H1 (cell line): ENCODE measurements around the gene UPF1. TPM values are rescaled to one million over a fixed set of nuclear protein-coding genes. Genes with fewer than 3 reads are reported as not detected.

Experiments
- CTCF ChIA-PET: fragments of 300-600 bp; sonication (Branson Sonifier 250); formaldehyde crosslinking; loops from one replicate; lab custom pipeline; 2021; ENCODE audit not compliant: partially characterized antibody; lab: Charles Lee
- POLR2A ChIA-PET: fragments of 300-600 bp; sonication (Branson Sonifier 250); formaldehyde crosslinking; loops from one replicate; lab custom pipeline; 2021; ENCODE audit warnings: inconsistent platforms; ENCODE audit not compliant: partially characterized antibody; lab: Charles Lee
- DNase-seq, 2 experiments: peaks; one replicate each; pipeline versions ENCODE4 v3.0.0 to v3.0.0-alpha.2; 2010 to 2022; ENCODE audit warnings: low spot score in 2 of 2, low read depth in 1 of 2, mixed read lengths in 1 of 2
- FAIRE-seq: peaks from 2 replicates; lab custom pipeline; 2011; peaks lifted over from hg19 to GRCh38; lab: Jason Lieb, UNC
- H2AFZ ChIP-seq: 2 replicates; pipeline ENCODE4 v1.8.1; 2012; ENCODE audit warnings: low read length, inconsistent platforms
- H2AK5ac ChIP-seq: 2 replicates; pipeline ENCODE4 v1.6.1; 2013; ENCODE audit warnings: low read depth, low read length
- H2BK120ac ChIP-seq: replicated peaks from 2 replicates; pipeline ENCODE3; 2013; ENCODE audit warnings: low read depth, low read length, inconsistent platforms
- H2BK12ac ChIP-seq: 2 replicates; pipeline ENCODE4 v1.6.1; 2013; ENCODE audit warnings: low read depth, low read length
- H2BK15ac ChIP-seq: 2 replicates; pipeline ENCODE4 v1.6.1; 2013; ENCODE audit warnings: low read length
- H2BK20ac ChIP-seq: 2 replicates; pipeline ENCODE4 v1.6.1; 2013; ENCODE audit warnings: low read length
- H2BK5ac ChIP-seq: 2 replicates; pipeline ENCODE4 v1.6.1; 2013; ENCODE audit warnings: low read depth, low read length
- H3K14ac ChIP-seq: 2 replicates; pipeline ENCODE4 v1.6.1; 2013; ENCODE audit warnings: inconsistent platforms; ENCODE audit not compliant: insufficient read length
- H3K18ac ChIP-seq: 2 replicates; pipeline ENCODE4 v1.6.1; 2013; ENCODE audit warnings: low read length; ENCODE audit errors: extremely low read depth
- H3K23ac ChIP-seq: 2 replicates; pipeline ENCODE4 v1.6.1; 2013; ENCODE audit warnings: inconsistent platforms; ENCODE audit not compliant: insufficient read length
- H3K23me2 ChIP-seq: 2 replicates; pipeline ENCODE4 v1.6.1; 2013; ENCODE audit warnings: low read depth, low read length
- H3K27ac ChIP-seq: 2 replicates; pipeline ENCODE4 v1.6.1; 2011; ENCODE audit warnings: low read depth, low read length, inconsistent platforms
- H3K27me3 ChIP-seq, 4 experiments: replicated peaks in 1 of 4; 1 replicate in 1 of 4; 2 replicates in 3 of 4; pipeline versions ENCODE4 v1.6.1 to v1.8.1; 2011 to 2013; ENCODE audit warnings: low read length in 3 of 4, mild to moderate bottlenecking in 3 of 4, inconsistent platforms in 2 of 4, mixed read lengths in 2 of 4, moderate library complexity in 1 of 4; ENCODE audit not compliant: control insufficient read depth in 3 of 4, insufficient read depth in 3 of 4; ENCODE audit errors: extremely low read depth in 1 of 4
- H3K36me3 ChIP-seq, 4 experiments: 2 replicates each; pipeline versions ENCODE4 v1.6.1 to v1.8.1; 2011 to 2013; ENCODE audit warnings: mild to moderate bottlenecking in 4 of 4, low read length in 3 of 4, moderate library complexity in 2 of 4, control low read depth in 1 of 4, inconsistent platforms in 1 of 4; ENCODE audit not compliant: insufficient read depth in 4 of 4, control insufficient read depth in 2 of 4
- H3K4ac ChIP-seq: replicated peaks from 2 replicates; pipeline ENCODE3; 2013; ENCODE audit warnings: low read length, low read depth, mixed read lengths, inconsistent platforms; ENCODE audit not compliant: insufficient read length
- H3K4me1 ChIP-seq, 4 experiments: replicated peaks in 1 of 4; 1 replicate in 1 of 4; 2 replicates in 3 of 4; pipeline versions ENCODE4 v1.6.1 to v1.8.1; 2011 to 2013; ENCODE audit warnings: low read length in 3 of 4, inconsistent platforms in 2 of 4, mixed read lengths in 1 of 4; ENCODE audit not compliant: insufficient read depth in 4 of 4, control insufficient read depth in 3 of 4
- H3K4me2 ChIP-seq, 2 experiments: 2 replicates each; pipeline versions ENCODE4 v1.6.1 to v1.8.1; 2011 to 2013; ENCODE audit warnings: low read depth in 2 of 2, low read length in 2 of 2, control low read depth in 1 of 2, inconsistent platforms in 1 of 2, mild to moderate bottlenecking in 1 of 2; ENCODE audit not compliant: insufficient read depth in 1 of 2
- H3K4me3 ChIP-seq, 4 experiments: fragments of 200-600, 300-600 bp in 1 of 4; sonication (generic), shearing (Covaris generic), sonication (Bioruptor Twin) in 1 of 4; 2 replicates each; pipeline versions ENCODE4 v1.5.1 to v1.8.1; 2011 to 2016; ENCODE audit warnings: low read length in 4 of 4, low read depth in 3 of 4, control low read depth in 2 of 4, inconsistent platforms in 2 of 4, mild to moderate bottlenecking in 2 of 4, mixed read lengths in 1 of 4, moderate library complexity in 1 of 4; ENCODE audit not compliant: insufficient read depth in 2 of 4; ENCODE audit errors: extremely low read depth in 1 of 4
- H3K56ac ChIP-seq: replicated peaks from 2 replicates; pipeline ENCODE3; 2013; ENCODE audit warnings: low read depth, mild to moderate bottlenecking, mixed read lengths, low read length, inconsistent platforms; ENCODE audit not compliant: insufficient read length
- H3K79me1 ChIP-seq: 2 replicates; pipeline ENCODE4 v1.6.1; 2013; ENCODE audit warnings: low read depth, low read length, control low read depth
- H3K79me2 ChIP-seq, 2 experiments: 2 replicates each; pipeline versions ENCODE4 v1.6.1 to v1.8.1; 2012 to 2013; ENCODE audit warnings: low read length in 2 of 2, mild to moderate bottlenecking in 2 of 2, inconsistent platforms in 1 of 2; ENCODE audit not compliant: insufficient read depth in 2 of 2, control insufficient read depth in 1 of 2
- H3K9ac ChIP-seq, 4 experiments: replicated peaks in 1 of 4; 1 replicate in 1 of 4; 2 replicates in 3 of 4; pipeline versions ENCODE4 v1.6.1 to v1.8.1; 2011 to 2013; ENCODE audit warnings: low read depth in 3 of 4, low read length in 3 of 4, control low read depth in 2 of 4, mild to moderate bottlenecking in 2 of 4, moderate library complexity in 2 of 4, inconsistent platforms in 1 of 4; ENCODE audit errors: extremely low read depth in 1 of 4
- H3K9me3 ChIP-seq, 2 experiments: 2 replicates each; pipeline versions ENCODE4 v1.6.1 to v1.8.1; 2012 to 2013; ENCODE audit warnings: mild to moderate bottlenecking in 2 of 2, moderate library complexity in 2 of 2, control low read depth in 1 of 2, inconsistent platforms in 1 of 2, low read depth in 1 of 2, low read length in 1 of 2, mixed read lengths in 1 of 2; ENCODE audit not compliant: insufficient read depth in 2 of 2
- H4K20me1 ChIP-seq, 2 experiments: replicated peaks in 1 of 2; 2 replicates each; pipeline versions ENCODE3 to v1.8.1; 2011 to 2013; ENCODE audit warnings: inconsistent platforms in 2 of 2, low read length in 2 of 2, mild to moderate bottlenecking in 1 of 2; ENCODE audit not compliant: insufficient read depth in 2 of 2, control insufficient read depth in 1 of 2
- H4K5ac ChIP-seq: 2 replicates; pipeline ENCODE4 v1.6.1; 2013; ENCODE audit warnings: low read length, low read depth, mixed read lengths, inconsistent platforms; ENCODE audit not compliant: insufficient read length
- H4K8ac ChIP-seq: 2 replicates; pipeline ENCODE4 v1.8.0; 2013; ENCODE audit warnings: mild to moderate bottlenecking, moderate library complexity, low read length, inconsistent platforms; ENCODE audit not compliant: insufficient read depth; ENCODE audit errors: extremely low read depth
- H4K91ac ChIP-seq: replicated peaks from 2 replicates; pipeline ENCODE3; 2013; ENCODE audit warnings: low read length, mixed read lengths, inconsistent platforms; ENCODE audit not compliant: insufficient read length
- ASH2L ChIP-seq: fragments of 200-600, 300-600 bp; sonication (generic); IDR thresholded peaks from one replicate; pipeline ENCODE4 v1.7.1; 2017; ENCODE audit warnings: low read length
- CBX8 ChIP-seq: fragments of 300-800, 300-1000 bp; sonication (generic); IDR thresholded peaks from 2 replicates; pipeline ENCODE4 v1.7.1; 2016; ENCODE audit warnings: low read depth, low read length, borderline replicate concordance
- CEBPB ChIP-seq: IDR thresholded peaks from 2 replicates; pipeline ENCODE4 v1.6.1; 2012; ENCODE audit warnings: low read depth, low read length
- CHD1 ChIP-seq: IDR thresholded peaks from 2 replicates; pipeline ENCODE4 v1.6.1; 2012; ENCODE audit warnings: low read depth, low read length, improper control_type of control experiment
- KDM5A ChIP-seq: fragments of 200-600 bp; IDR thresholded peaks from 2 replicates; pipeline ENCODE4 v1.7.1; 2012; ENCODE audit warnings: mild to moderate bottlenecking, low read length, inconsistent platforms, mixed read lengths
- NANOG ChIP-seq: IDR thresholded peaks from 2 replicates; pipeline ENCODE4 v1.6.1; 2011; ENCODE audit warnings: low read length, low read depth, mild to moderate bottlenecking, inconsistent platforms; ENCODE audit not compliant: insufficient read depth, poor library complexity, severe bottlenecking
- NRF1 ChIP-seq: IDR thresholded peaks from 2 replicates; pipeline ENCODE4 v1.6.1; 2011; ENCODE audit warnings: mild to moderate bottlenecking, low read depth, low read length, improper control_type of control experiment
- PHF8 ChIP-seq: fragments of 200-600 bp; sonication (generic); conservative IDR thresholded peaks from 2 replicates; pipeline ENCODE4 v1.7.1; 2012; ENCODE audit warnings: low read depth, mild to moderate bottlenecking, inconsistent platforms, low read length, moderate library complexity
- RNF2 ChIP-seq: fragments of 200-900, 300-1000 bp; sonication (generic); IDR thresholded peaks from 2 replicates; pipeline ENCODE4 v1.7.1; 2016; ENCODE audit warnings: borderline replicate concordance, low read depth, mild to moderate bottlenecking, antibody characterized with exemption, low read length; ENCODE audit not compliant: poor library complexity, severe bottlenecking; ENCODE audit errors: missing control alignments
- SAP30 ChIP-seq: fragments of 300-600 bp; sonication (generic); IDR thresholded peaks from 2 replicates; pipeline ENCODE4 v1.7.1; 2012; ENCODE audit warnings: low read length, moderate library complexity, mild to moderate bottlenecking, inconsistent platforms; ENCODE audit not compliant: insufficient read depth, insufficient replicate concordance
- TAF7 ChIP-seq: optimal IDR thresholded peaks from 2 replicates; pipeline ENCODE3; 2011; ENCODE audit warnings: low read depth, mild to moderate bottlenecking, inconsistent platforms, low read length, moderate library complexity, borderline replicate concordance
- WGBS, 2 experiments: shearing (Covaris generic) in 1 of 2; methylation state at CpG; one replicate each; pipeline versions ENCODE4 v1.1.6 to v1.1.7; 2013 to 2015; ENCODE audit warnings: low lambda C conversion rate in 2 of 2, mixed read lengths in 2 of 2, inconsistent platforms in 1 of 2, low coverage in 1 of 2, missing lambda C conversion rate in 1 of 2; ENCODE audit not compliant: insufficient replicate concordance in 2 of 2, insufficient coverage in 1 of 2, insufficient read length in 1 of 2; ENCODE audit errors: extremely low coverage in 1 of 2, missing lambda C conversion rate in 1 of 2; 5-methylcytosine and 5-hydroxymethylcytosine counted together
- polyA plus RNA-seq, 7 experiments: library from polyadenylated mRNA; depleted of rRNA in 3 of 7; stranded (reverse) in 5 of 7; unstranded in 2 of 7; fragments of >200 nt in 5 of 7; fragments of 200-250 nt in 2 of 7; gene quantifications; 1 replicate in 5 of 7; 2 replicates in 1 of 7; 4 replicates in 1 of 7; pipeline versions ENCODE4 v1.2.1 to v1.2.3, GENCODE V29; 2011 to 2013; ENCODE audit warnings: missing spikeins in 2 of 7, mixed read lengths in 2 of 7
- total RNA-seq: library from RNA; stranded (reverse); fragmentation: NEBNext Ultra II Directional; extraction: Animal tissue kit (Norgen Biotek cat#: 25700); gene quantifications from 2 replicates; pipeline ENCODE4 v1.2.1, GENCODE V29; 2021
- TF ChIP-seq, protein P1 (sequence below): IDR thresholded peaks from 2 replicates; pipeline ENCODE4 v1.6.1; 2012; ENCODE audit warnings: low read length, inconsistent platforms

UPF1 gene
- total and polyA plus RNA-seq, 2 of the 8 experiments (the other 6 are each of a cell fraction or from before 2014, with no cell fraction given) = 46.4 to 62.0 TPM

DNA sequence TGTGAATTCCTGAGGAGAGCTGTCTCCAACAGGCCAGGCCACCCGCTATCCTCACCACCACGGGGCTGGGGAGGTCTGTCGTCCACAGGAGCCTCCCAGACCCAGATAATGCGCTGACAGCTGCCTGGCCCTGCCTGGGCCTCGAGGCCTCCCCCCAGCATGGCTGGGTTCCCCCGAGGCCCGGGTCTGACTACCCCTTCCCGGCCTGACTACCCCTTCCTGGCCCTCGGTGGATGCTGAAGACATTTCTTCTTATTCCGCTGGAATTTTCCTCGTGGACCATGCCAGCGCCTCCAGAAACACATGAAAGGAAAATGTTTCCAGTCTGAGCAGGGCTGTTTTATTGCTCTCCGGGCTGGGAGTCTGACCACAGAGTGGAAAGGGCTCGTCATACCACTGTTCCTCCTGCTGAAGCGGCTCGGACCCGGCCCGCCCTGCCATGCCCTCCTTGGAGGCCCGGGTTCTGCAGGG is 23.9 kb upstream of the UPF1 start:
- 83% methylated on average over 18 of the region's 19 CpGs; no CpG with 5 or more reads in 1 of the 2 experiments for WGBS, 2 experiments
- H2BK20ac ChIP-seq = no peak overlapping the region
- no peak overlapping the region for H2BK12ac ChIP-seq
- H4K8ac ChIP-seq = no peak overlapping the region
- H3K79me1 ChIP-seq = no peaks in the 10 kb centered on the region
- no peak overlapping the region for H2BK5ac ChIP-seq
- no peaks in the 10 kb centered on the region for H4K20me1 ChIP-seq
- no peak overlapping the region for H3K4me3 ChIP-seq
- H2BK15ac ChIP-seq = no peak overlapping the region
- peaks cover 0 to 12% (median 5%) of the 10 kb centered on the region in 4 experiments; a peak in 4 of 7 replicates for H3K27me3 ChIP-seq
- H3K23me2 ChIP-seq = no peaks in the 10 kb centered on the region
- no peaks in the 10 kb centered on the region for H3K79me2 ChIP-seq
- H3K14ac ChIP-seq = no peak overlapping the region
- no peak overlapping the region for H3K18ac ChIP-seq
- H4K5ac ChIP-seq = no peak overlapping the region
- H3K4ac ChIP-seq = no peak overlapping the region
- DNase-seq = no peak
- no peaks in the 10 kb centered on the region for H3K4me1 ChIP-seq
- no peaks in the 10 kb centered on the region for H3K36me3 ChIP-seq
- no peak overlapping the region for H3K27ac ChIP-seq
- ChIA-PET POLR2A (no interaction called here), CTCF (interaction anchor here (1.3 to 2.0 kb wide), 2 partner anchors 10 to 16 kb away, joined by 3 to 6 read pairs; no protein-coding TSS in a partner anchor)
- no peak overlapping the region for H4K91ac ChIP-seq
- FAIRE-seq = no peak
- H2AK5ac ChIP-seq = no peak overlapping the region
- no peak overlapping the region for H3K4me2 ChIP-seq
- no peak overlapping the region for H3K9ac ChIP-seq
- no peaks in the 10 kb centered on the region for H3K9me3 ChIP-seq
- no peak overlapping the region for H3K23ac ChIP-seq
- H3K56ac ChIP-seq = no peak overlapping the region
- no peak overlapping the region for H2AFZ ChIP-seq
- H2BK120ac ChIP-seq = no peak overlapping the region
- no peak for TF ChIP-seq NANOG
- no peak for TF ChIP-seq SAP30
- TF ChIP-seq, protein P1, sequence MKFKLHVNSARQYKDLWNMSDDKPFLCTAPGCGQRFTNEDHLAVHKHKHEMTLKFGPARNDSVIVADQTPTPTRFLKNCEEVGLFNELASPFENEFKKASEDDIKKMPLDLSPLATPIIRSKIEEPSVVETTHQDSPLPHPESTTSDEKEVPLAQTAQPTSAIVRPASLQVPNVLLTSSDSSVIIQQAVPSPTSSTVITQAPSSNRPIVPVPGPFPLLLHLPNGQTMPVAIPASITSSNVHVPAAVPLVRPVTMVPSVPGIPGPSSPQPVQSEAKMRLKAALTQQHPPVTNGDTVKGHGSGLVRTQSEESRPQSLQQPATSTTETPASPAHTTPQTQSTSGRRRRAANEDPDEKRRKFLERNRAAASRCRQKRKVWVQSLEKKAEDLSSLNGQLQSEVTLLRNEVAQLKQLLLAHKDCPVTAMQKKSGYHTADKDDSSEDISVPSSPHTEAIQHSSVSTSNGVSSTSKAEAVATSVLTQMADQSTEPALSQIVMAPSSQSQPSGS = no peak
- no peak for TF ChIP-seq TAF7
- TF ChIP-seq KDM5A = no peak
- TF ChIP-seq CHD1 = no peak
- no peak for TF ChIP-seq PHF8
- no peak for TF ChIP-seq CBX8
- no peak for TF ChIP-seq NRF1
- no peak for TF ChIP-seq ASH2L
- TF ChIP-seq CEBPB = no peak
- no peak for TF ChIP-seq RNF2
